ENCODE data around the gene ACP4. TPM values are rescaled to one million over a fixed set of nuclear protein-coding genes. Genes with fewer than 3 reads are reported as not detected.

The ACP4 gene
- total RNA-seq, 3 donors from 2014 or later (not counting 1 experiment from before 2014, with no cell fraction given): not detected

DNA sequence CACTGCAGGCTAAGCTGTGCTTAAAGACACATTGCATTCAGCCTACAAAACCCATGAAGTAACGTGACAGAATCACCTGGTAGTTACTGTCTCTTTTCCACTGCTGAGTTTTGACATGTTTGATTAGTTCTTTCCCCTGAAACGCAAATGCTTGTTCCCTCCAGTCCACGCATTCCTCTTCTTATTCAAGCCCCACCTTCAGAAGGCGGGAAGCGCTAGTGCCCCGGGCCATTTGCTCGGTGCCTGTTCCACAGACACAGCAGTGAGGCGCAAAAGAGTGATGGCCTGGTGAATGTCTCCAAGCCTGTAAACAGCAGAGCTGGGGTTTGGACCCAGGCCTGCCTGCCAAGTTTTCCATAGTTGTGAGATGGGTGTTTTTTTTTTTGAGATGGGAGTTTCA lies 10.9 kb downstream of the ACP4 start:
- Mint-ChIP-seq H3K4me1 (peaks cover 23 to 40% of the 10 kb centered on the region in 2 donors), H3K4me3 (no peak overlapping the region), H3K36me3 (no peaks in the 10 kb centered on the region), H3K9me3 (no peaks in the 10 kb centered on the region), H3K27me3 (ENCODE audit: low read depth in 2 of 2) (no peaks in the 10 kb centered on the region), H3K27ac (no peak overlapping the region)
- Histone ChIP-seq H3K27ac (ENCODE audit: low read length) (no peak overlapping the region), H3K4me1 (ENCODE audit: control insufficient read depth, insufficient read depth, low read length) (peaks cover 17% of the 10 kb centered on the region), H3K27me3 (ENCODE audit: control insufficient read depth, insufficient read depth, low read length) (no peaks in the 10 kb centered on the region), H3K4me3 (ENCODE audit: low read length) (no peak overlapping the region), H3K36me3 (ENCODE audit: control insufficient read depth, insufficient read depth, low read length) (peaks cover 26% of the 10 kb centered on the region), H3K9me3 (ENCODE audit: control insufficient read depth, insufficient read depth, low read length) (no peaks in the 10 kb centered on the region)
- intact Hi-C loops (cut with micrococcal nuclease): loop anchor here (10.0 kb wide), 1 partner anchor 76 kb away; the partner anchor contains the start of gene CLEC11A
- ATAC-seq: no peak
- TF ChIP-seq, protein P1, sequence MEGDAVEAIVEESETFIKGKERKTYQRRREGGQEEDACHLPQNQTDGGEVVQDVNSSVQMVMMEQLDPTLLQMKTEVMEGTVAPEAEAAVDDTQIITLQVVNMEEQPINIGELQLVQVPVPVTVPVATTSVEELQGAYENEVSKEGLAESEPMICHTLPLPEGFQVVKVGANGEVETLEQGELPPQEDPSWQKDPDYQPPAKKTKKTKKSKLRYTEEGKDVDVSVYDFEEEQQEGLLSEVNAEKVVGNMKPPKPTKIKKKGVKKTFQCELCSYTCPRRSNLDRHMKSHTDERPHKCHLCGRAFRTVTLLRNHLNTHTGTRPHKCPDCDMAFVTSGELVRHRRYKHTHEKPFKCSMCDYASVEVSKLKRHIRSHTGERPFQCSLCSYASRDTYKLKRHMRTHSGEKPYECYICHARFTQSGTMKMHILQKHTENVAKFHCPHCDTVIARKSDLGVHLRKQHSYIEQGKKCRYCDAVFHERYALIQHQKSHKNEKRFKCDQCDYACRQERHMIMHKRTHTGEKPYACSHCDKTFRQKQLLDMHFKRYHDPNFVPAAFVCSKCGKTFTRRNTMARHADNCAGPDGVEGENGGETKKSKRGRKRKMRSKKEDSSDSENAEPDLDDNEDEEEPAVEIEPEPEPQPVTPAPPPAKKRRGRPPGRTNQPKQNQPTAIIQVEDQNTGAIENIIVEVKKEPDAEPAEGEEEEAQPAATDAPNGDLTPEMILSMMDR (IDR thresholded peaks at IDR 0.05): no peak
- no peak for DNase-seq
- WGBS (ENCODE audit: insufficient coverage): 97% methylated on average over 8 of the region's 8 CpGs

DNA sequence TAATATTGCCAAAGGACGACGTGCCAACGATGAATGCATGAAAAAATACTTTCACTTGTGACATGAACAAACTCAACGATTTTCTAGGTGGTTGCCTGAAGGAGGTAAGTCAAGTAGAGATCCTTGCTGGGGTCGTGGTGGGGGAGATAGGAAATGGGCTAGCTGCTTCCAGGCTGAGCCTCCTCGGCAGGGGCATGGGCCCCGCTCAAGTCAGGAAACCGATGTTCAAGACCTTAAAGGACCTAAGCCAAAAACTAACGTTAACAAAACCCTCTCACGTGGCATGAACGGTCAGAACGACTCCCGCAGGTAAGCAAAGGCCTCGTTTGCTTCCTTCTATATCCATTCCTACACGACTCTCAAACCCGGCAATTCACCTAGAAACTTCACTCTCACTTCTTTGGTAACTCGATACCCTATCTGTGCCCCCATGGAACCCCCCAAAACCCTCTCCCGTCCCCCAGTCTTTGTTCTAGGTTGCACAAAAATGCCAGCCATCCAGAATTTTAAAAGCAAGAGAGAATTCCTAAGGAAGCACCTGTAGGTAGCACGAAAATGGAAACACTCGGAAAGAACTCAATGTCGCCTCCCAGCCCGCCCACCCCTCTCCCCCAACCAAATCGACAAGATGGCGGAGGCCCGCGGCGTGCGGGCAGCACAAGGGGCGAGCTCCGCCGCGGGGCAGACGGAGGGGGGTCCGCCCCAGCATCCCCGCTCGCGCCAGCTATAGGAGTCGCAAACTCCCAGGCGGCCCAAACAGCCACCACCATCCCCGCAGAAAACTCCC lies 13.6 kb downstream of the ACP4 start:
- ATAC-seq: peak in 1 of 3 donors; percentile 0

DNA sequence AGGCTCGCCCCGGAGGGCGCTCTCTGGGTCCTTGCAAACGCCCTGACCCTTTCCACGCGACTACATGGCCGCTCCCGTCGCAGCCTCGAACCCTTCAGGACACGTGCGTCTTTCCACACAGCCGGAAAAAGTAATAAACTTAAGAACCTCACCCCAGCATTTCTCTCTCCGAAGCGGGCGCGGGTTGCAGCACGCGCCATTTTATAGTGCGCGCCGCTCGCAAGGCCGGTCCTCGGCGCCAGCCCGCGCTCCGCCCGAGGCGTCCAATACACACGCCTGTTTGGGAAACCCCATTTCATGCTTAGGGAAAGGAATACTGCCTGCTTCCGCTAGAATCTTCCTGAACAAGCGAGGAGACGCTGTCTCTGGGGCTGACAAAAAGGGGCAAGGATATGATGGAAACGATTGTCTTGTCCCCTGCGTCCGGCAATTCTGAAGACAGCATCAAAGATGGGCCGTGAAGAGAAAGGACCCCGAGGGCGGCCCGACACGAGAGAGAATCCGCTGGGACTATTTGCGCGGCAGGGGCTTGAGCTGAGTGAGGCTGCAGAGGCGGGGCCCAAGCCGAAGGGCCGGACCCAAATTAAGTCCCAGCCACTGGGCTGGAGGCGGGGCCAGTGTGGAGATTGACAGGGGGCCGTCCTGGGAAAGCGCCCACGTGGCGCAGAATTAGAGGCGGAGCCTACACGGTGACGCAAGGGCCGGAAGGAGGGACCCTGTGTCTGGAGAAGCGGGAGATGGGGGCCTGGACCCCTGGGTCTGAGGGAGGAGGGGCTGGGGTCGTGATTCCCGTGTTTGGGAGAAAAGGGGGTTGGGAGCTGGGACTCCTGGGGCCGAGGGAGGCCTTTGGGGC lies 14.4 kb downstream of the ACP4 start:
- H3K36me3 ChIP-seq (ENCODE audit: control insufficient read depth, insufficient read depth, low read length): peaks cover 7% of the 10 kb centered on the region
- peak overlapping the region; percentile 100 for H3K27ac Mint-ChIP-seq
- H3K4me3 Mint-ChIP-seq: peak overlapping the region; percentile 99
- peak overlapping the region; percentile 94 for H3K27ac ChIP-seq (ENCODE audit: low read length)
- no peaks in the 10 kb centered on the region for H3K27me3 Mint-ChIP-seq (ENCODE audit: low read depth in 2 of 2)
- H3K4me1 ChIP-seq (ENCODE audit: control insufficient read depth, insufficient read depth, low read length): peaks cover 17% of the 10 kb centered on the region
- intact Hi-C loops (cut with micrococcal nuclease): loop anchor here (10.0 kb wide), 1 partner anchor 80 kb away; the partner anchor contains the start of gene CLEC11A
- H3K4me3 ChIP-seq (ENCODE audit: low read length): peak overlapping the region; percentile 86
- no peaks in the 10 kb centered on the region for H3K27me3 ChIP-seq (ENCODE audit: control insufficient read depth, insufficient read depth, low read length)
- H3K9me3 ChIP-seq (ENCODE audit: control insufficient read depth, insufficient read depth, low read length): no peaks in the 10 kb centered on the region
- TF ChIP-seq, protein P1 (IDR thresholded peaks at IDR 0.05): no peak
- DNase-seq: peak; percentile 97 to 98
- H3K36me3 Mint-ChIP-seq: no peaks in the 10 kb centered on the region
- H3K4me1 Mint-ChIP-seq: peaks cover 23 to 43% of the 10 kb centered on the region in 2 donors
- WGBS (ENCODE audit: insufficient coverage): under 1% methylated on average over 62 of the region's 62 CpGs
- no peaks in the 10 kb centered on the region for H3K9me3 Mint-ChIP-seq
- ATAC-seq: peak; percentile 94 to 98 (median 95)

More for the DNA sequence above, 13.6 kb downstream of the ACP4 start:
- Histone ChIP-seq H3K27me3 (ENCODE audit: control insufficient read depth, insufficient read depth, low read length) (no peaks in the 10 kb centered on the region), H3K27ac (ENCODE audit: low read length) (peak overlapping the region; percentile 94), H3K4me3 (ENCODE audit: low read length) (peak overlapping the region; percentile 86), H3K9me3 (ENCODE audit: control insufficient read depth, insufficient read depth, low read length) (no peaks in the 10 kb centered on the region), H3K36me3 (ENCODE audit: control insufficient read depth, insufficient read depth, low read length) (peaks cover 9% of the 10 kb centered on the region), H3K4me1 (ENCODE audit: control insufficient read depth, insufficient read depth, low read length) (peaks cover 17% of the 10 kb centered on the region)
- Mint-ChIP-seq H3K9me3 (no peaks in the 10 kb centered on the region), H3K27ac (peak overlapping the region; percentile 100), H3K4me3 (peak overlapping the region; percentile 99), H3K4me1 (peaks cover 23 to 43% of the 10 kb centered on the region in 2 donors), H3K36me3 (no peaks in the 10 kb centered on the region), H3K27me3 (ENCODE audit: low read depth in 2 of 2) (no peaks in the 10 kb centered on the region)
- under 1% methylated on average over 40 of the region's 40 CpGs for WGBS (ENCODE audit: insufficient coverage)
- intact Hi-C loops (cut with micrococcal nuclease): loop anchor here (10.0 kb wide), 1 partner anchor 79 kb away; the partner anchor contains the start of gene CLEC11A
- peak in 1 of 2 donors; percentile 42 for DNase-seq
- TF ChIP-seq, protein P1 (IDR thresholded peaks at IDR 0.05): no peak

All from natural killer cell (primary cell).